Measurements from ENCODE around the gene UNKL.

Gene UNKL

GRCh38 chr16:1427473-1428461, 13.3 kb upstream of the UNKL start:
- Histone ChIP-seq H3K27me3 (replicated peaks; ENCODE audit: control insufficient read depth, insufficient read depth, low read length) (no peaks in the 10 kb centered on the region; the same call in 1 of the 2 replicates), H3K4me3 (replicated peaks; ENCODE audit: low read depth, low read length) (no peak overlapping the region), H3K36me3 (ENCODE audit: control insufficient read depth, insufficient read depth, low read length) (no peaks in the 10 kb centered on the region)
- TF ChIP-seq CTCF (IDR thresholded peaks at IDR 0.05; ENCODE audit: insufficient read depth, low read length, poor library complexity, severe bottlenecking), result no peak
- DNase-seq (ENCODE audit: extremely low read depth, insufficient read length), result no peak

GRCh38 chr16:1426734-1427471, 12.4 kb upstream of the UNKL start:
- DNase-seq (ENCODE audit: extremely low read depth, insufficient read length), result no peak
- H3K27me3 ChIP-seq (replicated peaks; ENCODE audit: control insufficient read depth, insufficient read depth, low read length), result no peaks in the 10 kb centered on the region; the same call in 1 of the 2 replicates
- H3K36me3 ChIP-seq (ENCODE audit: control insufficient read depth, insufficient read depth, low read length), result no peaks in the 10 kb centered on the region
- H3K4me3 ChIP-seq (replicated peaks; ENCODE audit: low read depth, low read length), result no peak overlapping the region
- TF ChIP-seq CTCF (IDR thresholded peaks at IDR 0.05; ENCODE audit: insufficient read depth, low read length, poor library complexity, severe bottlenecking), result no peak

GRCh38 chr16:1425616-1426370, 11.3 kb upstream of the UNKL start:
- TF ChIP-seq CTCF (IDR thresholded peaks at IDR 0.05; ENCODE audit: insufficient read depth, low read length, poor library complexity, severe bottlenecking), result no peak
- Histone ChIP-seq H3K27me3 (replicated peaks; ENCODE audit: control insufficient read depth, insufficient read depth, low read length) (no peaks in the 10 kb centered on the region), H3K36me3 (ENCODE audit: control insufficient read depth, insufficient read depth, low read length) (no peaks in the 10 kb centered on the region), H3K4me3 (replicated peaks; ENCODE audit: low read depth, low read length) (no peak overlapping the region)
- no peak for DNase-seq (ENCODE audit: extremely low read depth, insufficient read length)

- no peak overlapping the region for H3K4me3 ChIP-seq (replicated peaks; ENCODE audit: low read depth, low read length)
- TF ChIP-seq CTCF (IDR thresholded peaks at IDR 0.05; ENCODE audit: insufficient read depth, low read length, poor library complexity, severe bottlenecking), result no peak
- DNase-seq (ENCODE audit: extremely low read depth, insufficient read length), result no peak
- no peaks in the 10 kb centered on the region for H3K36me3 ChIP-seq (ENCODE audit: control insufficient read depth, insufficient read depth, low read length)
- no peaks in the 10 kb centered on the region for H3K27me3 ChIP-seq (replicated peaks; ENCODE audit: control insufficient read depth, insufficient read depth, low read length)
Observed at GRCh38 chr16:1424028-1424427, 9.5 kb upstream of the UNKL start.

GRCh38 chr16:1422076-1422475, 7.6 kb upstream of the UNKL start:
- Histone ChIP-seq H3K36me3 (ENCODE audit: control insufficient read depth, insufficient read depth, low read length) (no peaks in the 10 kb centered on the region), H3K27me3 (replicated peaks; ENCODE audit: control insufficient read depth, insufficient read depth, low read length) (no peaks in the 10 kb centered on the region)
- no peak for TF ChIP-seq CTCF (IDR thresholded peaks at IDR 0.05; ENCODE audit: insufficient read depth, low read length, poor library complexity, severe bottlenecking)

More at GRCh38 chr16:1422076-1422475, 7.6 kb upstream of the UNKL start:
- no peak overlapping the region for H3K4me3 ChIP-seq (replicated peaks; ENCODE audit: low read depth, low read length)
- no peak for DNase-seq (ENCODE audit: extremely low read depth, insufficient read length)

Data from GM06990 (cell line).